ENCODE data around the gene DEGS1. TPM values are rescaled to one million over a fixed set of nuclear protein-coding genes. Genes with fewer than 3 reads are reported as not detected.

DEGS1 gene
- total RNA-seq: 10 to 100 TPM; 31.4 to 77.4 (median 50.9) TPM
- 10 to 100 TPM; 24.5 to 73.8 (median 33.3) TPM for polyA plus RNA-seq
- long read RNA-seq, donor 1, transcript DEGS1-201 (3 exons, 2,101 nt): major isoform, 17 of 17 reads
- long read RNA-seq, donor 1, partial matches to known transcripts: 0 of 17 reads
- long read RNA-seq, donor 1, other reads (novel, unspliced or antisense): 0 of 17 reads
- long read RNA-seq, donor 2, transcript DEGS1-201 (3 exons, 2,101 nt): major isoform, 10 of 18 reads
- long read RNA-seq, donor 2, partial matches to known transcripts: 7 of 18 reads
- long read RNA-seq, donor 2, other reads (novel, unspliced or antisense): 0 of 18 reads
- long read RNA-seq, donor 3, transcript DEGS1-201 (3 exons, 2,101 nt): major isoform, 20 of 25 reads
- long read RNA-seq, donor 3, partial matches to known transcripts: 5 of 25 reads
- long read RNA-seq, donor 3, other reads (novel, unspliced or antisense): 0 of 25 reads
- long read RNA-seq, donor 4, transcript DEGS1-201 (3 exons, 2,101 nt): major isoform, 35 of 41 reads
- long read RNA-seq, donor 4, partial matches to known transcripts: 2 of 41 reads
- long read RNA-seq, donor 4, other reads (novel, unspliced or antisense): 4 of 41 reads
- long read RNA-seq, donor 5, transcript DEGS1-201 (3 exons, 2,101 nt): major isoform, 63 of 84 reads
- long read RNA-seq, donor 5, partial matches to known transcripts: 12 of 84 reads
- long read RNA-seq, donor 5, other reads (novel, unspliced or antisense): 9 of 84 reads
- long read RNA-seq, donor 6, transcript DEGS1-201 (3 exons, 2,101 nt): major isoform, 26 of 43 reads
- long read RNA-seq, donor 6, partial matches to known transcripts: 1 of 43 reads
- long read RNA-seq, donor 6, other reads (novel, unspliced or antisense): 15 of 43 reads
- long read RNA-seq, donor 7, transcript DEGS1-201 (3 exons, 2,101 nt): major isoform, 10 of 15 reads
- long read RNA-seq, donor 7, partial matches to known transcripts: 5 of 15 reads
- long read RNA-seq, donor 7, other reads (novel, unspliced or antisense): 0 of 15 reads
- long read RNA-seq, donor 8, transcript DEGS1-201 (3 exons, 2,101 nt): major isoform, 24 of 24 reads
- long read RNA-seq, donor 8, partial matches to known transcripts: 0 of 24 reads
- long read RNA-seq, donor 8, other reads (novel, unspliced or antisense): 0 of 24 reads
- long read RNA-seq, donor 9, transcript DEGS1-201 (3 exons, 2,101 nt): major isoform, 15 of 15 reads
- long read RNA-seq, donor 9, partial matches to known transcripts: 0 of 15 reads
- long read RNA-seq, donor 9, other reads (novel, unspliced or antisense): 0 of 15 reads
- long read RNA-seq, donor 10, transcript DEGS1-201 (3 exons, 2,101 nt): major isoform, 10 of 10 reads
- long read RNA-seq, donor 10, partial matches to known transcripts: 0 of 10 reads
- long read RNA-seq, donor 10, other reads (novel, unspliced or antisense): 0 of 10 reads

GRCh38 chr1:224182866-224183590 lies at the start of gene DEGS1:
DEGS1 (plus strand) TSS chr1:224183240; CDS start chr1:224183337, 97 bp downstream.
- peak; percentile 76 to 96 (median 87) for DNase-seq
- no peak for TF ChIP-seq CTCF (IDR thresholded peaks at IDR 0.05)
- TF ChIP-seq POLR2A (IDR thresholded peaks at IDR 0.05): peak; percentile 79 to 84
- intact Hi-C loops (cut with DNase I): no loop called here
- H3K36me3 ChIP-seq (replicated peaks in 1 of 2): no peaks in the 10 kb centered on the region
- peaks cover 9 to 18% of the 10 kb centered on the region in 2 donors for H3K4me1 ChIP-seq (replicated peaks in 1 of 2)
- no peaks in the 10 kb centered on the region for H3K27me3 ChIP-seq
- WGBS, 4 donors: 0% methylated on average over 23 to 94 of the region's 94 CpGs
- no peaks in the 10 kb centered on the region for H3K9me3 ChIP-seq (replicated peaks in 1 of 3)
- H3K4me3 ChIP-seq: peak within 1 kb of the TSS; percentile 56 to 98 (median 74)
- peak within 1 kb of the TSS; percentile 67 to 99 (median 90) for H3K27ac ChIP-seq

- peaks cover 0 to 43% of the 10 kb centered on the region in 2 donors for H3K36me3 ChIP-seq (replicated peaks in 1 of 2)
Measured at GRCh38 chr1:224133741-224134299, 49.2 kb upstream of the DEGS1 start.

GRCh38 chr1:224137518-224137917 lies 45.5 kb upstream of the DEGS1 start:
- Histone ChIP-seq H3K4me1 (replicated peaks in 1 of 2) (no peaks in the 10 kb centered on the region), H3K9me3 (replicated peaks in 1 of 3) (no peaks in the 10 kb centered on the region), H3K4me3 (no peak overlapping the region), H3K27ac (no peak overlapping the region), H3K27me3 (no peaks in the 10 kb centered on the region), H3K36me3 (replicated peaks in 1 of 2) (peaks cover 0 to 41% of the 10 kb centered on the region in 2 donors)
- TF ChIP-seq CTCF (IDR thresholded peaks at IDR 0.05) (no peak), POLR2A (IDR thresholded peaks at IDR 0.05) (no peak)
- no peak for DNase-seq
- intact Hi-C loops (cut with DNase I): no loop called here

More at GRCh38 chr1:224133741-224134299, 49.2 kb upstream of the DEGS1 start:
- H3K4me3 ChIP-seq: no peak overlapping the region
- H3K27me3 ChIP-seq: no peaks in the 10 kb centered on the region
- TF ChIP-seq POLR2A (IDR thresholded peaks at IDR 0.05): no peak
- TF ChIP-seq CTCF (IDR thresholded peaks at IDR 0.05): no peak
- no peaks in the 10 kb centered on the region for H3K4me1 ChIP-seq (replicated peaks in 1 of 2)
- DNase-seq: no peak
- 78 to 90% (median 85%) methylated on average over 5 of the region's 5 CpGs for WGBS, 4 donors
- intact Hi-C loops (cut with DNase I): no loop called here
- H3K27ac ChIP-seq: no peak overlapping the region
- no peaks in the 10 kb centered on the region for H3K9me3 ChIP-seq (replicated peaks in 1 of 3)
